ENCODE results near the gene MED25.

Gene MED25

DNA sequence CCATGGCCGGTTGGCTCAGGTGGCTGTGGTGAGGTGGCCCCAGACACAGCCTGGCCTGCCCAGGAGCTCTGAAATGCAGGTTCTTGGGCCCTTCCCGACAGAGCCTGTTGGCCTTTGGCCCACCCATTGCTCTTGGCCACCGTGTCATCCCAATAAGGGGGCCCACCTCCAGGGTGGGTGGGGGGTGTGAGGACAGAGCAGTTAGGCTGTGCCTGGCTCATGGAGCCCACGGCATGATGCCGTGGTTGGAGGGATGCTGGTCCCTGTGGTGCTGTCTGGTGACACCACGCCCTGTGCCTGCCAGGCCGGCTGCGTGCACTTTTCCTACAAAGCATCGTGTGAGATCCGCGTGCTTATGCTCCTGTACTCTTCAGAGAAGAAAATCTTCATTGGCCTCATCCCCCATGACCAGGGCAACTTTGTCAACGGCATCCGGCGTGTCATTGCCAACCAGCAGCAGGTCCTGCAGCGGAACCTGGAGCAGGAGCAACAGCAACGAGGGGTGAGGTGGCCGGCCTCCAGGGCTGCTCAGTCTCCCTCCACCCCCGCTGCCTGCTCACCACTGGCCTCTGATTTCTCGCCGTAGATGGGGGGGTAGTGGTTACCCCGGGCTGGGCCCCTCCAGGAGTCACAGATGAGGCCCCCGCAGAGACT lies 41.7 kb downstream of the MED25 start:
- Mint-ChIP-seq H3K4me3 (no peak overlapping the region), H3K27me3 (no peaks in the 10 kb centered on the region), H3K27ac (no peak overlapping the region), H3K4me1 (ENCODE audit: low read depth) (peaks cover 15% of the 10 kb centered on the region), H3K9me3 (no peaks in the 10 kb centered on the region), H3K36me3 (ENCODE audit: low read depth) (peaks cover 91% of the 10 kb centered on the region)
- DNase-seq: no peak

DNA sequence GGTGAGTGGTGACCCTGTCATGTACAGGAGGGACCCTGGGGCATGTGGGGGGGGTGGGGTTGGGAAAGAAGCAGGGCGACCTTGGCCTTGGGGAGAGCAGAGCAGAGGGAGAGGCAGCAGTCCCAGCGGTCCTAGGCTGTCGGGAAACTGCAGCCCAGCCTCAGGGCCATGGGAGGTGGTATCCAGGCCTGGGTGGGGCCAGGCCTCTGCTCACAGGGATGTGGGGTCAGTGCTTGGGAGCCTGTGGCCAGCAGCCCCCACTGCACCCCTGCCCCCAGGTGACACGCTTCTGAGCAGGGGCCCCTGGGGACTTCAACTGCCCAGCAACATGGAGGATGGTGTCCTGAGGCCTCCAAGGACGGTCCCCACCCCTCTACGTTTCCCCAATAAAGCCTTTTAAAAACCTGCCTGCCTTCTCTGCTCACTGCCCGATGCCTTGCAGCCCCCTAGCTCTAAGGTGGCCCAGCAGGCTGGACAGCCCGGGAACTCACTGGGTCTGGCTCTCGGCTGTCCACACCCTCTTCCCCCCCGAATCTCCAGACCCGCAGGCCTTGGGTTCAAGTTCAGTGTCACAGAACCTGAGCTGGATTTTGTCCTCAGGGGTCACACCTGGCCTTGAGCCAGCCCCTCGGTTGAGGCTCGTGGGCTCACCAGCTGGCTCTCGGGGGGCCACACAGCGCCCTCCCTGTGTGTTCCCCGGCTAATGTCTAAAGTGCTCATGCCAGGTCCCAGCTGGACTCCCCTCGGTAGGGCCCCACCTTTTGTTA lies 42.4 kb downstream of the MED25 start:
- no peak overlapping the region for H3K27ac Mint-ChIP-seq
- no peaks in the 10 kb centered on the region for H3K27me3 Mint-ChIP-seq
- H3K36me3 Mint-ChIP-seq (ENCODE audit: low read depth): peaks cover 91% of the 10 kb centered on the region
- H3K9me3 Mint-ChIP-seq: no peaks in the 10 kb centered on the region
- no peak for DNase-seq
- H3K4me1 Mint-ChIP-seq (ENCODE audit: low read depth): peaks cover 21% of the 10 kb centered on the region
- H3K4me3 Mint-ChIP-seq: no peak overlapping the region

DNA sequence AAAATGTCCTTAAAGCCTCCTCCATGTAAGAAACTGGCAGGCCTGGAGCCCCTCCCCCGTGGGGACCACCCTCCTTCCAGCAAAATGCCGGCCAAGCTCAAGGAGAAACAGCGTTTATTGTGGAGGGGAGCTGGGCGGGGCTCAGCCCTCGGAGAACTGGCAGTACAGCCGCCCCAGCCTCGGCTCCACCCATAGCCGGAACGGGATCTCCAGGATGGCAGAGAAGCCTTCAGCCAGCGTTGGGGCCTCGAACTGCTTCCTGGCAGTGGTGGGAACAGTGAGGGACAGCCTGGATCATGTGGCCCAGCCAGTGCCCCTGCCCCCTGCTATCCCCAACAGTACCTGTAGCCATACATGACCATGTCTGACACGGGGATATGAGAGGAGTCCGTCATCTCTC lies 43.0 kb downstream of the MED25 start:
- Mint-ChIP-seq H3K27ac (no peak overlapping the region), H3K4me3 (no peak overlapping the region), H3K36me3 (ENCODE audit: low read depth) (peaks cover 91% of the 10 kb centered on the region)

DNA sequence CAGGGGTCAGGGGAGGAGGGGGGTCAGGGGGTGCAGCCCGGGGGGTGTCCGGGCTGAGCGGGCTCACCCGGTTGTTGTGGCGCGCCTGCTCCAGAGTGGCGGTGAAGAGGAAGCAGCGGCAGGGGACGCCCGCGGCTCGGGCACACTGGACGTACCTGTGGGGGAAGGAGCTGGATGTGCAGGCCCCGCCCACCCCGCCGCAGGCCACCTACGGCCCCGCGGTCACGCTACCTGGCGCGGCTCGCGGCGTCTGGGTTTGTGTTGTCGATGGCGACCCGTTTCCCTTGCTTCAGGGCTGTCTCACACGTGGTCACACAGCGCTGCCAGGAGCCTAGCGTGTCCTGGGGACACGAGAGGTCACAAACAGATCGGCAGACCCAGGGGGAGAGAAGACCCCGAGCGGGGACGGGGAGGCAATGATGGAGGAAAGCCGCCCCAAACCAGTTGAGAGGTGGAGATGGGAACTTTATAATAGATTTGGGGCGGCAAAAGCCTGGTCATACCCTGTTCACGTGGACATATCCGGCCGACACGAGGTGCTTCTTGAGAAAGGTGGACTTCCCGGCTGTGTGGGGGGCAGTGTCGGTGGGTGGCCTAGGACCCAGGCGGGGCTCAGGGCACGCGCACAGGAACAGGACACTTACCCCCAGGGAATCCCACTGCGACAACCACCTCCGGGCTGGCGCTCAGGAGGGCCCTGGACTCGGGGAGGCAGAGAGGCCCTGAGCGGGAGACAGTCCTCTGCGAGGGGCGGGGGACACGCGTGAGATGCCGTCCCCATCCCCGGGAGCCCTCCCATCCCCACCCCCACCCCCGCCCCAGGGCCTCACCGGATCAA lies 43.7 kb downstream of the MED25 start:
- Mint-ChIP-seq H3K4me3 (no peak overlapping the region), H3K4me1 (ENCODE audit: low read depth) (peaks cover 34% of the 10 kb centered on the region), H3K27me3 (no peaks in the 10 kb centered on the region), H3K27ac (no peak overlapping the region), H3K36me3 (ENCODE audit: low read depth) (peaks cover 92% of the 10 kb centered on the region), H3K9me3 (no peaks in the 10 kb centered on the region)
- DNase-seq: no peak

More for the DNA sequence above, 43.0 kb downstream of the MED25 start:
- DNase-seq: no peak
- Mint-ChIP-seq H3K9me3 (no peaks in the 10 kb centered on the region), H3K4me1 (ENCODE audit: low read depth) (peaks cover 27% of the 10 kb centered on the region), H3K27me3 (no peaks in the 10 kb centered on the region)

DNA sequence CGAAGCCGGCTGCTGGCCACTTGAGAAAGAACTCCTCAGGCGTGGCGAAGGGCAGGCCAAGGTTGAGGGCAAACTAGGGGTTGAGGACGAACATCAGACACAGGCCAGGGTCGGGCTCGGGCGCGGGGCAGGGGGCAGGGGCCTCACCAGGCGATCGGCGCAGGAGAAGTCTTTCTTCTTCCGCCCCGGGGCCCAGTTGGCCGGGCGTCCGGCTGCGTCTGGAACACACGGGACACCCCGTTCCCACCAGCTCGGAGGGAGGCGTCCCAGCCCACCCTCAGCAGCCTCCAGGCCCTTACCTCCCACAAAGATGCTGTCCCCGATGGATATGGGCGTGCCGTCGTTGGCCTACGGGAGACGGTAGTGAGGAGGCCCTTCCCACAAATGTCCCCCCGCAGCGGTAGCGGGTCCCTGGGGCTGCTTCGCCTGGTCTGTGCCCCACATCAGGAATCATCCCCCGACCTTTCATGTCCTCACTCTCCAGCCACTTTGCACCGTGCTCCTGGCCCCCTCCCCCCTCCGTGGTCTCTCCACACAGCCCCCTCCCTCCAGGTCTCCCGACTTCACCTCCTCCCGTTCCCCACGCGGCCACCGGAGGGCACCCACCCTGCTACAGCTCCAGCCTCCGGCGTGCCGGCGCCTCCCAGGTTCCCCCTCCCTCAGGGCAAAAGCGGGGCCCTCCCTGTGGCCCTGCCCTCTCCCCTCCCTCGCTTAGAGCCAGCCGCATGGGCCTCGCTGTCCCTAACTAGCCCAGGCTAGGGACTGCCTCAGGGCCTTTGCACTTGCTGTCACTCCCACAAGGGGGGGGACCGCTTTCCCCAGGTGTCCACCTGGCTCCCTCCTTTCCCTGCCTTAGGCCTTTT lies 44.5 kb downstream of the MED25 start:
- Mint-ChIP-seq H3K4me1 (ENCODE audit: low read depth) (peaks cover 36% of the 10 kb centered on the region), H3K9me3 (no peaks in the 10 kb centered on the region), H3K27ac (peak overlapping the region; percentile 72)

DNA sequence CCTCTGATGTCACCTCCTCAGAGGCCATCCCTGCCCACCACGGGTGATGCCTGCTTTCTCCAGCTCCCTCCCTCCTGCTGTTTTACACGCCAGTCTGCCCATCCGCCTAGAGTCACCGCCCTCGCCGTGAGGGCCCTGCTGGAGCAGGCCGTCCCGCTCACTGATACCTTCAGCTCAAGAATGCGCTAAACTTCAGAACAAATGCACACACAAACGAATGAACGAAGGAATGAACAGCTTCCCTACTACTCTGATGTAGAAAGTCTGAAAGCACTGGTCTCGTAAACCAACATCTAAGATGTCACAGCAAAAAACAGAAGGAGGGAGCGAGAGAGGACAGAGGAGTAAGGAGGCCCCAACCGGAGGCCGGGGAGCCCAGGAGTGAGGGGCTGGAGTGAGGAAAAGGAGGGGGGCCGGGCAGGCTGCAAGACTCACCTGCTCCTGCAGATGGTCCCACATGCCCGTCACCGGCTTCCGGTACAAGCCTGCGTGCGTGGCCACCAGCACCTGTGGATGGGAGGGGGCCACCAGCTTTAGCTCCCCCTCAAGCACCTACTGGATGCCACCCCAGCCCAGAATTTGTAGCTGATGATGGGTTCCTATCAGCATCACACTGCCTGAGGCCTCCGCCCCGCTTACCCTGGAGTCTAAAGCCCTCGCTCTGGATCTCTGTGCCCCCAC lies 45.3 kb downstream of the MED25 start:
- Mint-ChIP-seq H3K27ac (peak overlapping the region; percentile 72), H3K4me3 (no peak overlapping the region), H3K27me3 (no peaks in the 10 kb centered on the region), H3K9me3 (no peaks in the 10 kb centered on the region), H3K4me1 (ENCODE audit: low read depth) (peaks cover 36% of the 10 kb centered on the region), H3K36me3 (ENCODE audit: low read depth) (peaks cover 82% of the 10 kb centered on the region)
- no peak for DNase-seq

More for the DNA sequence above, 44.5 kb downstream of the MED25 start:
- Mint-ChIP-seq H3K36me3 (ENCODE audit: low read depth) (peaks cover 89% of the 10 kb centered on the region), H3K4me3 (no peak overlapping the region), H3K27me3 (no peaks in the 10 kb centered on the region)
- DNase-seq: no peak

DNA sequence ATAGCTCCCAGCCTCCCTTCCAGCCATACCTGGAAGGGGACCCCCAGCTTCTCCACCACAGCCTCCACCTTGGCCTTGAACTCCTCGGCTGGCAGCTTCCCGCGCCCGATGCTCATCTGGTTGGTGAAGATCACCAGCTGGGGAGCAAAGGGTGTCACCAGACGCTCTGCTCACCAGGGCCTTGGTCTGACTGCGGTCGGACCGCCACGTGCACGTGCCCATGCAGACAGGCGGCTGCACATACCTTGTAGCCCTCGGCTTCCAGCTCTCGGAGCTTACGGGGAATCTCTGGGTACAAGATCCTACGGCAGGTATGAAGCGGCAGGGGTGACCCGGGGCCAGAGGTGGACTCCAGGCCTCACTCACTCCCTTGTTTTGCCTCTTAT lies 45.8 kb downstream of the MED25 start:
- no peaks in the 10 kb centered on the region for H3K9me3 Mint-ChIP-seq
- no peaks in the 10 kb centered on the region for H3K27me3 Mint-ChIP-seq
- no peak for DNase-seq
- peak overlapping the region; percentile 31 for H3K27ac Mint-ChIP-seq
- H3K4me3 Mint-ChIP-seq: no peak overlapping the region
- H3K36me3 Mint-ChIP-seq (ENCODE audit: low read depth): peaks cover 77% of the 10 kb centered on the region
- peaks cover 36% of the 10 kb centered on the region for H3K4me1 Mint-ChIP-seq (ENCODE audit: low read depth)

DNA sequence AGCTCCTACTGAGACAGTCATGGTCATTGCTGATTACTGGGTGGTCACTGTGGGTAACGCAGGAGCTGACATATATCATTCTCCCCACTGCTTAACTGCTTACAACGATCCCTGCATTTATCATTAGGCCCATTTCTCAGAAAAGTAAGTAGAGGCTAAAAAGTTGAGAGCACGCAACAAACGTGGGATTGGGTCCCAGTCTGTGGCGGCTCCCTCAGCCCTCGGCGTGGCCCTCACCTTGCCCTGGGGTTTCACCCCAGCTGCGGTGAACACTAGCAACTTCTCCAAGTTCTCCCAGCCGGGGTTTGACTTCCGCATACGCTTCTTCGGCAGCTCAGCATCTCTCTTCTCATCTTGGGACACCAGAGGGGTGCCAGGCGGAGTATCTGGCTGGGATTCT lies 46.8 kb downstream of the MED25 start:
- peaks cover 67% of the 10 kb centered on the region for H3K36me3 Mint-ChIP-seq (ENCODE audit: low read depth)
- no peaks in the 10 kb centered on the region for H3K9me3 Mint-ChIP-seq
- peaks cover 36% of the 10 kb centered on the region for H3K4me1 Mint-ChIP-seq (ENCODE audit: low read depth)
- no peak for DNase-seq
- H3K27me3 Mint-ChIP-seq: no peaks in the 10 kb centered on the region
- H3K27ac Mint-ChIP-seq: no peak overlapping the region
- H3K4me3 Mint-ChIP-seq: peak overlapping the region; percentile 97

DNA sequence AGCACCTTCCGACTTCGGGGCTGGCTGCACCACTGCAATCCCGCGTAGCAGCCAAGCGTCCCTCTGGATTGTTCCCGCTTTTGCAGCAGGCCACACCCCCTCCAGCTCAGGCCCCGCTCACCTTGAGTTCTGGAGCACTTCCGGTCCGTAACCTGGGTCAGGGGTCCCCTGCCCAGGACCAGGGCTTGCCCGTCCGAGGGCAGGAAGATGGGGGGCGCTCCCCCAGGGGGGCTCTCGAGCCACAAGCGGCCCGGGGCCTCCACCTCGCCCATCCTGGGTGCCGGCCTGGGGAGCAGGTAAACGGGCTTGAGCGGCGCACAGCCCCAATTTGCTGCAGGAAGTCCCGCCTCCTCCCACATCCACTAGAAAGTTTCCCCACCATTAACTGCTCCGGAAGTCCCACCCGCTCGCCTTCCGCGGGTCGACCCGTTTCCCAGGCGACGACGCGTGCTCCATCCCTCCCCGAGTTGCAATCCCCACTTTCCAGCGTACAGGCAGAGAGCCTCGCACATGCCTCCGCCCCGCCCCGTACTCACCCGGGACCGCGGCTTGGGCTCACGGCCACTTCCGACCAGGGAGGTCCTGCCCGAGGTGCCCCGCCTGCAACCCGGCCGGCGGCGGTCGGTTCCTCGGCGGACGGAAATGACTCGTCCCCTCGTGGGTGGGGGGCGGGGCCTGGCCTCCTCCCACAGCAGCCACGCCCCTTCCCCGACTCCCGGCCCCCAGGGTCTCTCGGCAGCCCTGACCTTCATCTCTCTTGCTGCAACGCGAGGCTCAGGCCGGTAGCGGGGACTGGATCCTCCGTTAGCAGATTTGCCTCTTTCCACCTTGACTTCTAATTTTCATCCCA lies 49.1 kb downstream of the MED25 start, which contains the start of gene PNKP:
Gene PNKP, minus strand, starts transcription at position 644 of the 850 bp plus-strand sequence. Its CDS starts 372 bp downstream, at position 272.
- Mint-ChIP-seq H3K4me1 (ENCODE audit: low read depth) (peaks cover 50% of the 10 kb centered on the region), H3K4me3 (peak within 1 kb of the TSS; percentile 97), H3K36me3 (ENCODE audit: low read depth) (peaks cover 69% of the 10 kb centered on the region), H3K27me3 (no peaks in the 10 kb centered on the region), H3K9me3 (no peaks in the 10 kb centered on the region), H3K27ac (no peak within 1 kb of the TSS)
- peak; percentile 94 for DNase-seq

DNA sequence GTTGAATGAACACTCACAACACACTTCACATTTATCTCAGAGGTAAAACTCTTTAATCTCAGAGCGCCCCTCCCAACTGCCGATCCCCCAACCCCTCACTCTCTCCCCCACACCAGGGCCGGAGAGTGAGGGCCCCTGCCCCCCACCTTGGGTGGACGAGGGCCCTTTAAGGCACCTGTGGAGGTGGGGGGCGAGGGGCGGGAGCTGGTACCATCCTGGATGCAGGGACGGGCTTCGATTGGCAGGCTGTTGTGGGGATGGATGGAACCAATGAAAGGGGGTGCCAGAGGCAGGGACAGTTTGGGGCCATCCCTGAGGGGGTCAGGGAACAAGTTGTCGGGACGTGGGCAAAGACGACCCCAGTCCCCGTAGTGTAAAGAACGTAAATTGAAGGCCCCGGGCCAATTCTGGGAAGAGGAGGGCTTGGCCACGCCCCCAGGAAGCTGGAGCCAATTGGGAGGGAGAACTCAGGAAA lies 51.0 kb downstream of the MED25 start:
- H3K36me3 Mint-ChIP-seq (ENCODE audit: low read depth): peaks cover 65% of the 10 kb centered on the region
- no peaks in the 10 kb centered on the region for H3K27me3 Mint-ChIP-seq
- H3K4me1 Mint-ChIP-seq (ENCODE audit: low read depth): peaks cover 50% of the 10 kb centered on the region
- H3K4me3 Mint-ChIP-seq: no peak overlapping the region
- DNase-seq: peak; percentile 86
- no peaks in the 10 kb centered on the region for H3K9me3 Mint-ChIP-seq
- H3K27ac Mint-ChIP-seq: no peak overlapping the region

DNA sequence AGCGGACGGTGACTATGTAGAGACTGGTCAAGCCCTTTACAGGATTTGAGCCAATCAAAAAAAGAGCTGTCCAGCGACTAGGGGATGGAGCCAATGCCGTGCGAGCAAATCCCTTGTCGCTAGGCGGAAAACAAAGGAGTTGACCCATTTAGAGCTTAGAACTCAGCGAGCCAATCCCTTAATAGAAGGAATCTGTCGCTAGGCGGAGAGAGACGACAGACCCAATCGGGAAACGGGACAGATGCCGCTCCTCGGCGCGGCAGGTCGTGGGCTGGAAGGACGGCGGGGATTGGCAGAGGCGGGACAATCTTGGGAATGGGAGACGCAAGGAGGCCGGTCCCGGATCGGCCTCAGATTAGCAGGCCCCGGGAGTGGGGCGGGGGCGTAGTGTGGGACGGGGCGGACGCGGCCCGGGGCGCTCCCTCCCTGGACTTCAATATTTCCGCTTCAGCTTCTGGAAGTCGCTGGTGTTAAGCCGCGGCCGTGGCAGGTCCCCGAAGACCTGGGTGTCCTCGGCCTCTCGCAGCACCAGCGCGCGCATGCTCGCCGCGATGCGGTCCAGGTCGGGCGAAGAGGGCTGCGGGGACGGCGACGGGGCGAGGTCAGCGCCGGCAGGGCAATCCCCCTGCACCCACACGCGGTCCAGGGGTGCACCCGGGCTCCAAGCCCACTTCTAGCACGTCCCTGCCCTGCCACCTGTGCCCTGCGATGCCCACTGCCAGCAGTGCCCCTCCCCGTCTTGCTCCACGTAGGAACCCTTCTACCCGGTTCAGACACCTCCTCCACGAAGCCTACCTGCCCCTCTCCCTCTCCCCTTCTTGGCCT lies 51.6 kb downstream of the MED25 start:
- Mint-ChIP-seq H3K4me3 (no peak overlapping the region), H3K36me3 (ENCODE audit: low read depth) (peaks cover 64% of the 10 kb centered on the region), H3K27ac (no peak overlapping the region), H3K27me3 (no peaks in the 10 kb centered on the region), H3K9me3 (no peaks in the 10 kb centered on the region), H3K4me1 (ENCODE audit: low read depth) (peaks cover 49% of the 10 kb centered on the region)
- peak; percentile 92 for DNase-seq

DNA sequence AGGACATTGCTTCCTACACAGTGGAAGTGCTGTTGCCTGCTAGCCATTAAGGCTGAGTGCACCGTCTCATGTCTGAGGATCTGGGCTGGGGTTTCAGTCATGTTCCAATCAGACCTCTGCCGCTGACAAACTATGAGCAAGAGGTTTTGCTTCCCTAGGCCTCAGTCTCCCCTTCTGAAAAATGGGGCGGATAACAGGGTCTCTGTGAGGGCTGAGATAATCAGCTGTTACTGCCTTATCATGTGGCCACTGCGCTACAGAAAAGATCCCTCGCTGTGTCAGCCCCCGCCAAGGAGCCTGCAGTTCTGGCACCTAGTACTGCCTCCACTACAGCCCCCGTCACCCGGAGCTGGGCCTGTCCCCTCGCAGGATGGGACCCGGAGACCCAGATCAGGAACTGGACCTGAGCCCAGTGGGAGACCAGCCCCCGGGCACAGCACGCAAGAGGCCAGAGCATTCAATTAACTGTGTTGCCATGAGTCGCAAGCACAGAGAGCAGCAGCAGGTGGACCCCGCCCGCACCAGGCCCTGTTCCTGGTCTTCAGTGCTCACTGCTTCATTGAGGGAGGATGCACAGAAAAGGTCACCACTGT lies 52.3 kb downstream of the MED25 start:
- H3K9me3 Mint-ChIP-seq: no peaks in the 10 kb centered on the region
- no peak overlapping the region for H3K4me3 Mint-ChIP-seq
- no peak overlapping the region for H3K27ac Mint-ChIP-seq
- no peaks in the 10 kb centered on the region for H3K27me3 Mint-ChIP-seq
- peaks cover 48% of the 10 kb centered on the region for H3K4me1 Mint-ChIP-seq (ENCODE audit: low read depth)
- H3K36me3 Mint-ChIP-seq (ENCODE audit: low read depth): peaks cover 61% of the 10 kb centered on the region
- no peak for DNase-seq
